HEK293 (cell line): ENCODE results near the gene MFAP1.
A peak's percentile ranks its signal among the peaks of the same experiment; 100 is the strongest.

Experiments
- CTCF ChIA-PET: fragments of 350-600 bp; formaldehyde crosslinking; extraction: SDS; loops from one replicate; lab custom pipeline; 2021; ENCODE audit warnings: antibody characterized with exemption; lab: Yijun Ruan, JAX
- POLR2A ChIA-PET: fragments of 300-600 bp; formaldehyde crosslinking; extraction: SDS; loops from one replicate; lab custom pipeline; 2020; ENCODE audit warnings: antibody characterized with exemption, inconsistent platforms; lab: Yijun Ruan, JAX
- H3K27ac ChIP-seq: fragments of 200-500 bp; sonication (Bioruptor generic); 2 replicates; pipeline ENCODE4 v1.5.1; 2014; ENCODE audit warnings: low read depth, low read length, control low read depth, inconsistent platforms; ENCODE audit errors: extremely low read depth
- H3K36me3 ChIP-seq, 2 experiments: fragments of 200-500 bp in 1 of 2; sonication (Bioruptor generic) in 1 of 2; 1 replicate in 1 of 2; 2 replicates in 1 of 2; pipeline ENCODE4 v1.5.1; 2014 to 2017; ENCODE audit warnings: inconsistent platforms in 2 of 2, low read length in 2 of 2; ENCODE audit not compliant: control insufficient read depth in 2 of 2, insufficient read depth in 1 of 2
- H3K4me1 ChIP-seq: fragments of 200-500 bp; sonication (Bioruptor generic); 2 replicates; pipeline ENCODE4 v1.5.1; 2014; ENCODE audit warnings: mild to moderate bottlenecking, low read length, inconsistent platforms; ENCODE audit not compliant: control insufficient read depth, insufficient read depth
- H3K4me3 ChIP-seq: 2 replicates; pipeline ENCODE4 v1.5.1; 2011; ENCODE audit warnings: low read depth, mild to moderate bottlenecking, control low read depth, low read length, moderate library complexity
- H3K9me3 ChIP-seq: fragments of 200-500 bp; sonication (Bioruptor generic); 2 replicates; pipeline ENCODE4 v1.5.1; 2014; ENCODE audit warnings: low read depth, low read length, inconsistent platforms; ENCODE audit not compliant: control insufficient read depth, insufficient read depth
- BCL11A ChIP-seq: fragments of 450-650 bp; formaldehyde crosslinking; IDR thresholded peaks from 2 replicates; pipeline ENCODE4 v1.5.1; 2016; ENCODE audit warnings: low read depth, missing biosample characterization, missing genetic modification characterization
- GLI4 ChIP-seq: fragments of 450-650 bp; formaldehyde crosslinking; IDR thresholded peaks from 2 replicates; pipeline ENCODE4 v1.5.1; 2016; ENCODE audit warnings: missing biosample characterization, missing genetic modification characterization
- KLF7 ChIP-seq: fragments of 450-650 bp; formaldehyde crosslinking; IDR thresholded peaks from 2 replicates; pipeline ENCODE4 v1.5.1; 2016; ENCODE audit warnings: missing biosample characterization, missing genetic modification characterization, borderline replicate concordance
- KLF8 ChIP-seq: fragments of 450-650 bp; formaldehyde crosslinking; IDR thresholded peaks from 2 replicates; pipeline ENCODE4 v1.5.1; 2016; ENCODE audit warnings: missing biosample characterization, missing genetic modification characterization
- MEIS1 ChIP-seq: sonication (generic); formaldehyde crosslinking; IDR thresholded peaks from 2 replicates; pipeline ENCODE4 v1.8.1; 2022; ENCODE audit warnings: missing genetic modification reagents, mild to moderate bottlenecking, borderline replicate concordance
- OSR2 ChIP-seq: fragments of 450-650 bp; formaldehyde crosslinking; IDR thresholded peaks from 2 replicates; pipeline ENCODE4 v1.5.1; 2016; ENCODE audit warnings: missing biosample characterization, missing genetic modification characterization
- SCRT1 ChIP-seq: fragments of 450-650 bp; formaldehyde crosslinking; IDR thresholded peaks from 2 replicates; pipeline ENCODE4 v1.5.1; 2016; ENCODE audit warnings: missing biosample characterization, missing genetic modification characterization, borderline replicate concordance
- SETDB1 ChIP-seq: IDR thresholded peaks from one replicate; pipeline ENCODE4 v1.6.1; 2017; ENCODE audit warnings: mild to moderate bottlenecking, low read length, moderate library complexity, mixed read lengths; ENCODE audit not compliant: insufficient read length
- SP3 ChIP-seq: fragments of 450-650 bp; formaldehyde crosslinking; IDR thresholded peaks from 2 replicates; pipeline ENCODE4 v1.5.1; 2016; ENCODE audit warnings: missing biosample characterization, missing genetic modification characterization
- SP7 ChIP-seq: fragments of 450-650 bp; formaldehyde crosslinking; IDR thresholded peaks from 2 replicates; pipeline ENCODE4 v1.5.1; 2016; ENCODE audit warnings: missing biosample characterization, missing genetic modification characterization
- ZFHX2 ChIP-seq: fragments of 450-650 bp; formaldehyde crosslinking; conservative IDR thresholded peaks from 2 replicates; pipeline ENCODE4 v1.5.1; 2016; ENCODE audit warnings: missing biosample characterization, missing genetic modification characterization
- ZNF112 ChIP-seq: fragments of 450-650 bp; formaldehyde crosslinking; IDR thresholded peaks from 2 replicates; pipeline ENCODE4 v1.5.0; 2017; ENCODE audit warnings: missing biosample characterization, missing genetic modification characterization
- ZNF2 ChIP-seq: fragments of 450-650 bp; formaldehyde crosslinking; IDR thresholded peaks from 2 replicates; pipeline ENCODE4 v1.5.1; 2016; ENCODE audit warnings: missing biosample characterization, missing genetic modification characterization
- ZNF223 ChIP-seq: fragments of 450-650 bp; formaldehyde crosslinking; IDR thresholded peaks from 2 replicates; pipeline ENCODE4 v1.5.1; 2016; ENCODE audit warnings: missing biosample characterization, missing genetic modification characterization
- ZNF23 ChIP-seq: fragments of 450-650 bp; formaldehyde crosslinking; IDR thresholded peaks from 2 replicates; pipeline ENCODE4 v1.5.1; 2016; ENCODE audit warnings: missing biosample characterization, missing genetic modification characterization, borderline replicate concordance
- ZNF266 ChIP-seq: fragments of 450-650 bp; formaldehyde crosslinking; IDR thresholded peaks from 2 replicates; pipeline ENCODE4 v1.5.1; 2016; ENCODE audit warnings: missing biosample characterization, missing genetic modification characterization, low read depth
- ZNF302 ChIP-seq: fragments of 450-650 bp; formaldehyde crosslinking; IDR thresholded peaks from 2 replicates; pipeline ENCODE4 v1.5.1; 2016; ENCODE audit warnings: missing biosample characterization, missing genetic modification characterization, low read depth
- ZNF324 ChIP-seq: fragments of 450-650 bp; formaldehyde crosslinking; IDR thresholded peaks from 2 replicates; pipeline ENCODE4 v1.5.1; 2016; ENCODE audit warnings: missing biosample characterization, missing genetic modification characterization
- ZNF404 ChIP-seq: fragments of 450-650 bp; formaldehyde crosslinking; IDR thresholded peaks from 2 replicates; pipeline ENCODE4 v1.5.1; 2017; ENCODE audit warnings: missing biosample characterization, missing genetic modification characterization
- ZNF473 ChIP-seq: fragments of 450-650 bp; formaldehyde crosslinking; IDR thresholded peaks from 2 replicates; pipeline ENCODE4 v1.5.1; 2017; ENCODE audit warnings: missing biosample characterization, missing genetic modification characterization
- ZNF510 ChIP-seq: fragments of 450-650 bp; formaldehyde crosslinking; IDR thresholded peaks from 2 replicates; pipeline ENCODE4 v1.5.1; 2018; ENCODE audit warnings: mild to moderate bottlenecking, missing genetic modification characterization, missing biosample characterization; ENCODE audit not compliant: insufficient replicate concordance
- ZNF571 ChIP-seq: fragments of 450-650 bp; formaldehyde crosslinking; IDR thresholded peaks from 2 replicates; pipeline ENCODE4 v1.5.0; 2017; ENCODE audit warnings: missing biosample characterization, missing genetic modification characterization
- ZNF596 ChIP-seq: fragments of 450-650 bp; IDR thresholded peaks from 2 replicates; pipeline ENCODE4 v1.5.0; 2018; ENCODE audit warnings: missing biosample characterization, mild to moderate bottlenecking, missing genetic modification characterization, moderate library complexity
- ZNF664 ChIP-seq: fragments of 450-650 bp; formaldehyde crosslinking; IDR thresholded peaks from 2 replicates; pipeline ENCODE4 v1.5.1; 2016; ENCODE audit warnings: missing biosample characterization, missing genetic modification characterization
- ZNF791 ChIP-seq: fragments of 450-650 bp; formaldehyde crosslinking; IDR thresholded peaks from 2 replicates; pipeline ENCODE4 v1.5.1; 2016; ENCODE audit warnings: missing biosample characterization, missing genetic modification characterization
- ZNF792 ChIP-seq: fragments of 450-650 bp; formaldehyde crosslinking; IDR thresholded peaks from 2 replicates; pipeline ENCODE4 v1.5.1; 2016; ENCODE audit warnings: missing biosample characterization, missing genetic modification characterization
- ZSCAN30 ChIP-seq: fragments of 450-650 bp; IDR thresholded peaks from 2 replicates; pipeline ENCODE4 v1.5.1; 2018; ENCODE audit warnings: missing biosample characterization, mild to moderate bottlenecking, missing genetic modification characterization, moderate library complexity
- TF ChIP-seq, protein P1 (sequence below): fragments of 450-650 bp; formaldehyde crosslinking; IDR thresholded peaks from 2 replicates; pipeline ENCODE4 v1.5.1; 2016; ENCODE audit warnings: missing biosample characterization, missing genetic modification characterization
- TF ChIP-seq, protein P2 (sequence below): fragments of 450-650 bp; IDR thresholded peaks from 2 replicates; pipeline ENCODE4 v1.5.1; 2018; ENCODE audit warnings: missing biosample characterization, missing genetic modification characterization
- TF ChIP-seq, protein P3 (sequence below): fragments of 450-650 bp; formaldehyde crosslinking; IDR thresholded peaks from 2 replicates; pipeline ENCODE4 v1.5.1; 2017; ENCODE audit warnings: missing biosample characterization, missing genetic modification characterization
- TF ChIP-seq, protein P4 (sequence below): fragments of 450-650 bp; formaldehyde crosslinking; IDR thresholded peaks from 2 replicates; pipeline ENCODE4 v1.5.1; 2016; ENCODE audit warnings: missing biosample characterization, missing genetic modification characterization, borderline replicate concordance

Gene MFAP1

DNA sequence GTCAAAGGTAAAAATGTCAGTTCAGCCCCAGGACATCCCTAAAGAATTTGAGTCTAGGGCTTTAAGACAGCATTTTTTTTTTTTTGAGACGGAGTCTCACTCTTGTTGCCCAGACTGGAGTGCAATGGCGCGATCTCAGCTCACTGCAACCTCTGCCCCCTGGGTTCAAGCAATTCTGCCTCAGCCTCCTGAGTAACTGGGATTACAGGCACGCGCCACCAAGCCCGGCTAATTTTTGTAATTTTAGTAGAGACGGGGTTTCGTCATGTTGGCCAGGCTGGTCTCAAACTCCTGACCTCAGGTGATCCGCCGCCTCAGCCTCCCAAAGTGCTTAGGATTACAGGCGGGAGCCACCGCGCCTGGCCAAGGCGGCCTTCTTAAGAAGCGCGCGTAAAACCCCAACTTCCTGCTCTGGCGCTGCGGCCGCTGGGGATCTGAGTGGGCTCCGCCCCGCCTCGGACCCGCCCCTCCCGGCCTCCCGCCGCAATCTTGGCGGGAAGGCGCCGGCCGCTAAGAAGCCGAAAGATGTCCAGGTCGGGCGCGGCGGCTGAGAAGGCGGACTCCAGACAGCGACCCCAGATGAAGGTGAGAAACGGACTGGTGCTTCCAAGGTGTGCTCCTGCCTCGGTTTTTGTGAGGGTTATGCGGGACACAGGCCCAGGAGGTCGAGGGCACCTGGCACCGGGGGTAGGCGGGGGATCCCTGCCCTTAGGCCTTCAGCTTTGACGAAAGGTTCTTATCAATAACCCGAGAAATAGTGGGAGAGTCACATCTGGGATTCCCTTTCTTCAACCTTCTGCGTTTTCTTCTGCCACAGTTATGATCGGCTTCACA, 2.2 kb upstream of the MFAP1 start, which contains the start of gene WDR76:
TSS of gene WDR76 (plus strand) at position 495 of the 834 bp plus-strand sequence. CDS start at position 526, 31 bp downstream.
- ChIA-PET CTCF (no interaction called here), POLR2A (no interaction called here)
- Histone ChIP-seq H3K36me3 (peaks cover 13 to 25% of the 10 kb centered on the region in 2 experiments; a peak in 2 of 3 replicates), H3K4me3 (peak within 1 kb of the TSS; percentile 70), H3K27ac (peak within 1 kb of the TSS; percentile 75), H3K9me3 (no peaks in the 10 kb centered on the region), H3K4me1 (0 out of 2 replicates have a peak, but pooled peaks cover 4% of the 10 kb centered on the region)
- TF ChIP-seq ZSCAN30 (tag by site-specific recombination) (peak; percentile 52; the same call in 1 of the 2 replicates), ZNF792 (tag by site-specific recombination) (no peak), KLF8 (tag by site-specific recombination) (peak; percentile 86), ZNF791 (no peak), BCL11A (tag by site-specific recombination) (0 out of 2 replicates have a peak, but pooled peaks have one; percentile 50), ZNF473 (tag by site-specific recombination) (no peak), SP7 (tag by site-specific recombination) (peak; percentile 64), SCRT1 (tag by site-specific recombination) (no peak), ZNF302 (no peak), OSR2 (peak; percentile 77), ZNF664 (tag by site-specific recombination) (no peak), MEIS1 (CRISPR knock-in tag) (no peak), GLI4 (no peak), ZNF510 (tag by site-specific recombination) (no peak), ZNF112 (tag by site-specific recombination) (no peak), ZNF23 (no peak), ZNF571 (no peak), SETDB1 (no peak), ZFHX2 (tag by site-specific recombination) (peak; percentile 19; the same call in 1 of the 2 replicates), ZNF2 (tag by site-specific recombination) (no peak), ZNF404 (tag by site-specific recombination) (no peak), ZNF324 (tag by site-specific recombination) (peak; percentile 62; the same call in 1 of the 2 replicates), ZNF596 (tag by site-specific recombination) (no peak), ZNF223 (tag by site-specific recombination) (no peak), KLF7 (peak; percentile 85), SP3 (tag by site-specific recombination) (peak; percentile 77), ZNF266 (no peak)
- TF ChIP-seq, protein P1, sequence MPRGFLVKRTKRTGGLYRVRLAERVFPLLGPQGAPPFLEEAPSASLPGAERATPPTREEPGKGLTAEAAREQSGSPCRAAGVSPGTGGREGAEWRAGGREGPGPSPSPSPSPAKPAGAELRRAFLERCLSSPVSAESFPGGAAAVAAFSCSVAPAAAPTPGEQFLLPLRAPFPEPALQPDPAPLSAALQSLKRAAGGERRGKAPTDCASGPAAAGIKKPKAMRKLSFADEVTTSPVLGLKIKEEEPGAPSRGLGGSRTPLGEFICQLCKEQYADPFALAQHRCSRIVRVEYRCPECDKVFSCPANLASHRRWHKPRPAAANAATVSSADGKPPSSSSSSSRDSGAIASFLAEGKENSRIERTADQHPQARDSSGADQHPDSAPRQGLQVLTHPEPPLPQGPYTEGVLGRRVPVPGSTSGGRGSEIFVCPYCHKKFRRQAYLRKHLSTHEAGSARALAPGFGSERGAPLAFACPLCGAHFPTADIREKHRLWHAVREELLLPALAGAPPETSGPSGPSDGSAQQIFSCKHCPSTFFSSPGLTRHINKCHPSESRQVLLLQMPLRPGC (tag by site-specific recombination): no peak
- TF ChIP-seq, protein P2, sequence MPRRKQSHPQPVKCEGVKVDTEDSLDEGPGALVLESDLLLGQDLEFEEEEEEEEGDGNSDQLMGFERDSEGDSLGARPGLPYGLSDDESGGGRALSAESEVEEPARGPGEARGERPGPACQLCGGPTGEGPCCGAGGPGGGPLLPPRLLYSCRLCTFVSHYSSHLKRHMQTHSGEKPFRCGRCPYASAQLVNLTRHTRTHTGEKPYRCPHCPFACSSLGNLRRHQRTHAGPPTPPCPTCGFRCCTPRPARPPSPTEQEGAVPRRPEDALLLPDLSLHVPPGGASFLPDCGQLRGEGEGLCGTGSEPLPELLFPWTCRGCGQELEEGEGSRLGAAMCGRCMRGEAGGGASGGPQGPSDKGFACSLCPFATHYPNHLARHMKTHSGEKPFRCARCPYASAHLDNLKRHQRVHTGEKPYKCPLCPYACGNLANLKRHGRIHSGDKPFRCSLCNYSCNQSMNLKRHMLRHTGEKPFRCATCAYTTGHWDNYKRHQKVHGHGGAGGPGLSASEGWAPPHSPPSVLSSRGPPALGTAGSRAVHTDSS (tag by site-specific recombination): no peak
- TF ChIP-seq, protein P3, sequence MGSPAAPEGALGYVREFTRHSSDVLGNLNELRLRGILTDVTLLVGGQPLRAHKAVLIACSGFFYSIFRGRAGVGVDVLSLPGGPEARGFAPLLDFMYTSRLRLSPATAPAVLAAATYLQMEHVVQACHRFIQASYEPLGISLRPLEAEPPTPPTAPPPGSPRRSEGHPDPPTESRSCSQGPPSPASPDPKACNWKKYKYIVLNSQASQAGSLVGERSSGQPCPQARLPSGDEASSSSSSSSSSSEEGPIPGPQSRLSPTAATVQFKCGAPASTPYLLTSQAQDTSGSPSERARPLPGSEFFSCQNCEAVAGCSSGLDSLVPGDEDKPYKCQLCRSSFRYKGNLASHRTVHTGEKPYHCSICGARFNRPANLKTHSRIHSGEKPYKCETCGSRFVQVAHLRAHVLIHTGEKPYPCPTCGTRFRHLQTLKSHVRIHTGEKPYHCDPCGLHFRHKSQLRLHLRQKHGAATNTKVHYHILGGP (tag by site-specific recombination): no peak; the same call in 1 of the 2 replicates
- TF ChIP-seq, protein P4, sequence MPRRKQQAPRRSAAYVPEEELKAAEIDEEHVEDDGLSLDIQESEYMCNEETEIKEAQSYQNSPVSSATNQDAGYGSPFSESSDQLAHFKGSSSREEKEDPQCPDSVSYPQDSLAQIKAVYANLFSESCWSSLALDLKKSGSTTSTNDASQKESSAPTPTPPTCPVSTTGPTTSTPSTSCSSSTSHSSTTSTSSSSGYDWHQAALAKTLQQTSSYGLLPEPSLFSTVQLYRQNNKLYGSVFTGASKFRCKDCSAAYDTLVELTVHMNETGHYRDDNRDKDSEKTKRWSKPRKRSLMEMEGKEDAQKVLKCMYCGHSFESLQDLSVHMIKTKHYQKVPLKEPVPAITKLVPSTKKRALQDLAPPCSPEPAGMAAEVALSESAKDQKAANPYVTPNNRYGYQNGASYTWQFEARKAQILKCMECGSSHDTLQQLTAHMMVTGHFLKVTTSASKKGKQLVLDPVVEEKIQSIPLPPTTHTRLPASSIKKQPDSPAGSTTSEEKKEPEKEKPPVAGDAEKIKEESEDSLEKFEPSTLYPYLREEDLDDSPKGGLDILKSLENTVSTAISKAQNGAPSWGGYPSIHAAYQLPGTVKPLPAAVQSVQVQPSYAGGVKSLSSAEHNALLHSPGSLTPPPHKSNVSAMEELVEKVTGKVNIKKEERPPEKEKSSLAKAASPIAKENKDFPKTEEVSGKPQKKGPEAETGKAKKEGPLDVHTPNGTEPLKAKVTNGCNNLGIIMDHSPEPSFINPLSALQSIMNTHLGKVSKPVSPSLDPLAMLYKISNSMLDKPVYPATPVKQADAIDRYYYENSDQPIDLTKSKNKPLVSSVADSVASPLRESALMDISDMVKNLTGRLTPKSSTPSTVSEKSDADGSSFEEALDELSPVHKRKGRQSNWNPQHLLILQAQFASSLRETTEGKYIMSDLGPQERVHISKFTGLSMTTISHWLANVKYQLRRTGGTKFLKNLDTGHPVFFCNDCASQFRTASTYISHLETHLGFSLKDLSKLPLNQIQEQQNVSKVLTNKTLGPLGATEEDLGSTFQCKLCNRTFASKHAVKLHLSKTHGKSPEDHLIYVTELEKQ: no peak; the same call in 1 of the 2 replicates
